ENCODE results near the gene JUND. TPM values are rescaled to one million over a fixed set of nuclear protein-coding genes. Genes with fewer than 3 reads are reported as not detected.

Gene JUND
- total RNA-seq, 6 donors from 2014 or later, result 281 to 1,101 (median 639) TPM

DNA sequence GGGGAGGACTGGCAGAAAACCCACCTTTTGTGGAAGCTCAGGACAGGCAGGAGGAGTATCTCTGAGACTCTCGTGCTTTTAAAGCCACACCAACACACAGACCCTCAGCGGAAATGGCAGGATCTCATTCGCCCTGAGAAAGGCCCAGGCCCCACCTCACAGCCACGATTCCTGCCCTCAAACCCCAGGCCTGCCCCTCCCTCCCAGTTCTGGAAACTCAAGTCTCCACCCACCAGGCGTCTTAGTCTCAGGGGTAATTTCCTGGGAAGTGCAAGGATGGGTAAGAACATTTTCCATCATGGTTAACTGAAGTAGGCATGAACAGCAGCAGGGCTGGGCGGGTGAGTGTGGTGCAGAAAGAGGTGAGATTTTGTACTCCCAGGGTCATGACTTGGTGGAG is 47.2 kb downstream of the JUND start:
- Histone ChIP-seq H3K4me1 (peaks cover 0 to 19% (median 8%) of the 10 kb centered on the region in 4 donors), H3K9me3 (peaks cover 0 to 8% (median 5%) of the 10 kb centered on the region in 4 donors), H3K36me3 (no peaks in the 10 kb centered on the region), H3K27me3 (peaks cover 0 to 7% (median 5%) of the 10 kb centered on the region in 4 donors), H3K27ac (no peak overlapping the region), H3K4me3 (no peak overlapping the region)
- no peak for TF ChIP-seq POLR2A (IDR thresholded peaks at IDR 0.05)
- no peak for TF ChIP-seq EP300 (IDR thresholded peaks at IDR 0.05)
- TF ChIP-seq POLR2AphosphoS5 (IDR thresholded peaks at IDR 0.05), result no peak
- TF ChIP-seq, protein P1, sequence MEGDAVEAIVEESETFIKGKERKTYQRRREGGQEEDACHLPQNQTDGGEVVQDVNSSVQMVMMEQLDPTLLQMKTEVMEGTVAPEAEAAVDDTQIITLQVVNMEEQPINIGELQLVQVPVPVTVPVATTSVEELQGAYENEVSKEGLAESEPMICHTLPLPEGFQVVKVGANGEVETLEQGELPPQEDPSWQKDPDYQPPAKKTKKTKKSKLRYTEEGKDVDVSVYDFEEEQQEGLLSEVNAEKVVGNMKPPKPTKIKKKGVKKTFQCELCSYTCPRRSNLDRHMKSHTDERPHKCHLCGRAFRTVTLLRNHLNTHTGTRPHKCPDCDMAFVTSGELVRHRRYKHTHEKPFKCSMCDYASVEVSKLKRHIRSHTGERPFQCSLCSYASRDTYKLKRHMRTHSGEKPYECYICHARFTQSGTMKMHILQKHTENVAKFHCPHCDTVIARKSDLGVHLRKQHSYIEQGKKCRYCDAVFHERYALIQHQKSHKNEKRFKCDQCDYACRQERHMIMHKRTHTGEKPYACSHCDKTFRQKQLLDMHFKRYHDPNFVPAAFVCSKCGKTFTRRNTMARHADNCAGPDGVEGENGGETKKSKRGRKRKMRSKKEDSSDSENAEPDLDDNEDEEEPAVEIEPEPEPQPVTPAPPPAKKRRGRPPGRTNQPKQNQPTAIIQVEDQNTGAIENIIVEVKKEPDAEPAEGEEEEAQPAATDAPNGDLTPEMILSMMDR (IDR thresholded peaks at IDR 0.05), result no peak
- 34 to 37% methylated on average over 6 of the region's 6 CpGs for WGBS, 2 donors
- ATAC-seq (ENCODE audit: low FRiP score in 2 of 2), result no peak
- DNase-seq, result no peak

- Histone ChIP-seq H3K4me3 (no peak overlapping the region), H3K27ac (no peak overlapping the region), H3K9me3 (peaks cover 0 to 8% (median 5%) of the 10 kb centered on the region in 4 donors), H3K27me3 (peaks cover 0 to 7% (median 5%) of the 10 kb centered on the region in 4 donors), H3K4me1 (peaks cover 0 to 19% (median 8%) of the 10 kb centered on the region in 4 donors), H3K36me3 (no peaks in the 10 kb centered on the region)
- ATAC-seq (ENCODE audit: low FRiP score in 2 of 2), result peak; percentile 40 to 69
- TF ChIP-seq, protein P1 (IDR thresholded peaks at IDR 0.05), result peak in 2 of 6 experiments; percentile 11 to 30
- no peak for TF ChIP-seq POLR2A (IDR thresholded peaks at IDR 0.05)
- 25 to 32% methylated on average over 19 to 37 of the region's 37 CpGs for WGBS, 2 donors
- DNase-seq, result peak; percentile 41 to 88
These were observed 48.1 kb downstream of the JUND start for GRCh38 chr19:18233224-18233825.

- Histone ChIP-seq H3K9me3 (peaks cover 0 to 8% (median 5%) of the 10 kb centered on the region in 4 donors), H3K4me3 (no peak overlapping the region), H3K4me1 (peaks cover 0 to 19% (median 8%) of the 10 kb centered on the region in 4 donors), H3K27ac (no peak overlapping the region), H3K36me3 (no peaks in the 10 kb centered on the region), H3K27me3 (peaks cover 0 to 7% (median 5%) of the 10 kb centered on the region in 4 donors)
- TF ChIP-seq EP300 (IDR thresholded peaks at IDR 0.05) (no peak), POLR2A (IDR thresholded peaks at IDR 0.05) (no peak), POLR2AphosphoS5 (IDR thresholded peaks at IDR 0.05) (no peak)
- TF ChIP-seq, protein P1 (IDR thresholded peaks at IDR 0.05), result no peak
- 0 to 9% methylated on average over 7 to 27 of the region's 46 CpGs for WGBS, 2 donors
- ATAC-seq (ENCODE audit: low FRiP score in 2 of 2) (peak in 1 of 2 donors; percentile 4), DNase-seq (no peak)
These were observed 48.7 kb downstream of the JUND start for GRCh38 chr19:18232540-18233223.

GRCh38 chr19:18231775-18232174 is 49.6 kb downstream of the JUND start:
- 20 to 21% methylated on average over 4 of the region's 4 CpGs for WGBS, 2 donors
- TF ChIP-seq POLR2A (IDR thresholded peaks at IDR 0.05) (no peak), POLR2AphosphoS5 (IDR thresholded peaks at IDR 0.05) (no peak)
- Histone ChIP-seq H3K4me1 (peaks cover 0 to 19% (median 8%) of the 10 kb centered on the region in 4 donors), H3K27me3 (peaks cover 0 to 7% (median 5%) of the 10 kb centered on the region in 4 donors), H3K9me3 (peaks cover 0 to 8% (median 5%) of the 10 kb centered on the region in 4 donors), H3K4me3 (no peak overlapping the region), H3K36me3 (no peaks in the 10 kb centered on the region), H3K27ac (no peak overlapping the region)
- DNase-seq, result no peak
- ATAC-seq (ENCODE audit: low FRiP score in 2 of 2), result no peak

- Histone ChIP-seq H3K27me3 (peaks cover 0 to 11% (median 5%) of the 10 kb centered on the region in 4 donors), H3K9me3 (peaks cover 0 to 8% (median 5%) of the 10 kb centered on the region in 4 donors), H3K36me3 (no peaks in the 10 kb centered on the region), H3K27ac (no peak overlapping the region), H3K4me3 (no peak overlapping the region), H3K4me1 (peaks cover 2 to 21% (median 10%) of the 10 kb centered on the region in 4 donors)
- TF ChIP-seq POLR2AphosphoS5 (IDR thresholded peaks at IDR 0.05) (no peak), POLR2A (IDR thresholded peaks at IDR 0.05) (no peak), EP300 (IDR thresholded peaks at IDR 0.05) (no peak)
- TF ChIP-seq, protein P1 (IDR thresholded peaks at IDR 0.05), result no peak
- ATAC-seq (ENCODE audit: low FRiP score in 2 of 2) (peak in 1 of 2 donors; percentile 17), DNase-seq (no peak)
- WGBS, 2 donors, result 66 to 67% methylated on average over 12 to 18 of the region's 18 CpGs
These were observed 50.3 kb downstream of the JUND start for GRCh38 chr19:18230941-18231734.
